ENCODE data around the gene CDCP1.
A peak's percentile ranks its signal among the peaks of the same experiment; 100 is the strongest.

Gene CDCP1

DNA sequence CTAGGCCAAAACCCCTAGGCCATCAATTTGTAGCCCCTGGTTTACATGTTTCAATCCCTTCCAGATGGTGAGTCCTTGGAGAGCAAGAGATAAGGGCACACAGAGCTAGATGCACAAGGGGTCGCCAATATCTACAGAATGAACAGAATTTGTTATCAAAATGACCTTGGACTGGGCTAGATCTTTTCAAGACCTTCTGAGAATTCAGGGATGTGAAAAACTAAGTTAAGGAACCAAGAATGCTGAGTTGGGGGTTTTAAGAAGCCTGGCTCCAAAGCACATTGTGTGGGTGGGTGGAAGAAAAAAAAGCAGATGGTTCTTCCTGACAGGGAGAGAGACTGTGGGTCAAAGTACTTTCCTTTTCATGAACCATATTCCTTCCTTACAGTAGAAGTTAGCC, 10.2 kb downstream of the CDCP1 start:
- no peak for DNase-seq

DNA sequence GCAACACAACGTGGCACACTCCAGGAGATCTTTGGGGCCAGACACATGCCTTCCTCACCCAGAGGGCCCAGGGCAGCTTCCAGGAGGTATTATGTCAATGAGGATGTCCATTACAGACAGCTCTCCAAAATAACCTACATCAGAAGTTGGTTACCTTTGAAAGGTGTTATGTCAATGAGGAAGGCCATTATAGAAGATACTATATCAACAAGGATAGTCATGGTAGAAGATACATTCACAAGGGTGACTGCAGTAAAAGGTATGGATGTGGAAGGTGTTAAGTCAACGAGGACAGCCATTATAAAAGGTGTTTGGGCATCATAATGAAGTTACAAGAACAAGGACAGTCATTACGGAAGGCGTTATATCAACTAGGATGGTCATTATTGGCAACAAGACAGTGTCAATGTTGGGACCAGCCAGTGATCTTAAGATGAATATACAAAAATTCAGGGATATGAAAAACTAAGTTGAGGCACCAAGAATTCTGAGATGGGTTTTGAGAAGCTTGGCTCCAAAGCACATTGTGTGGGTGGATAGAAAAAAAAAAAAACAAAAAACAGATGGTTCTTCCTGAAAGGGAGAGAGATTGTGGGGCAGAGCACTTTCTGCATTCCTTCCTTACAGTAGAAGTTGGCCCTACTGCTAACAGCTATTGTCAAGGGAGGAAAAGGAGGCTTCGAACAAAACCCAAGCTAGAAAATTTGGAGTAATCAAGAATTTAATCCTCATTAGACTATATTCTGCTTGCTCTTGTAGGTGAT, 11.2 kb downstream of the CDCP1 start:
- DNase-seq, result no peak

DNA sequence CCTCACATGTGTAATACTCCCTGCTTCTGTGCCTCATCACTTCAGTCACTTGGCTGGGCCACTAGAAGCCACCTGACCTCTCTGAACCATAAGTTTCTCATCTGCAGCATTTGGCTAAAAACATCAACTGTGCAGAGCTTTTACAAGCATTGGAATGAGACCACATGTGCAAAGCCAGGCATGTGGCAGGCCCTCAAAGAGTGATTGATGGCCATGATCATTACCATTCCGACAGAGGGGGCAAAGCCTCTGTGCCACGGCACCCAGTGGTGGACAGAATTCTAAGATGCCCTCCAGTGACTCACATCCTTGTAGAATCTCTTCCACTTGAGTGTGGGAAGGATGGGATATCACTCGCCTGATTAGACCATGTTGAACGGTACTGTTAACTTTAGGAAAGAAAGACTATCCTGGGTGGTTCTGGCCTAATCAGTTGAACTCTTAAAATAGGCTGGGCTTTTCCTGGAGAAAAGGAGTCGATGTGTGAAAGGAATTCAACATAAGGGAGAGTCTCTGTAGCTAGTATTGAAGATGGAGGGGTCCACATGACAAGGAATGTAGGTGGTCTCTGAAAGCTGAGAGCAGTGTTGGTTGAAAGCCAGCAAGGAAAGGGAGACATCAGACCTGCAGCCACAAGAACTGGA, 13.5 kb downstream of the CDCP1 start:
- no peak for DNase-seq

DNA sequence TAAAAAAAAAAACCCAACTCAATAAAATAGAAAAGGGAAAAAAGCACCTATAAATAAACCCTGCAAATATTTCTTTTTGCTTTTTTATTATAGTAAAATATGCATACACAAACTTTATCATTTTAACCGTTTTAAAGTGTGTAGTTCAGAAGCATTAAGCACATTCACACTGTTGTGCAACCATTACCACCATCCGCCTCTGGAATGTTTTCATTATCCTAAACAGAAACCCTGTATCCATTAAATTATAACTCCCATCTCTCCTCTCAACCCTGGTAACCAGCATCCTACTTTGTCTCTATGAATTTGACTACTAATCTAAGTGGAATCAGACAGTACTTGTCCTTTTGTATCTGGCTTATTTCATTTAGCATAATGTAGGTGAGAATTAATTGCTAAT, 15.0 kb downstream of the CDCP1 start:
- DNase-seq, result no peak

DNA sequence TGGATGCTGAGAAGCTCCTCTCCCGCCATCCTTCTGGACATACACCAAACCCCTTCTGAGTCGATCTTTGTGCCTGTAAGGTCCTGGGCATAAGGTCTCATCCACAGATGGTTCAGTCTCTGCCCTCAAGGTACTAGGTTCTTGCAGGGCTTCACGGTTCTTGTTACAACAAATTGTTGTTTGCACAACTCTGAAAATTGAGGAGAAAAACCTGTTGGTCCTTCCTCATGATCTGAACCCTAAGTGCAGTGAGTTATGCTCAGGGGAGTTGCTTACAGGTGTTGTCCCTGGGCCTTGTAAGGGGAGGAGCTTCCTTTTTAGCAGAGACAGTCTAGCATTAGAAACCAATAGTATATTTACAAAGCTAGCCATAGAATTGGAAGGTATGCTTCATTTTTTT, 15.7 kb downstream of the CDCP1 start:
- no peak for DNase-seq

DNA sequence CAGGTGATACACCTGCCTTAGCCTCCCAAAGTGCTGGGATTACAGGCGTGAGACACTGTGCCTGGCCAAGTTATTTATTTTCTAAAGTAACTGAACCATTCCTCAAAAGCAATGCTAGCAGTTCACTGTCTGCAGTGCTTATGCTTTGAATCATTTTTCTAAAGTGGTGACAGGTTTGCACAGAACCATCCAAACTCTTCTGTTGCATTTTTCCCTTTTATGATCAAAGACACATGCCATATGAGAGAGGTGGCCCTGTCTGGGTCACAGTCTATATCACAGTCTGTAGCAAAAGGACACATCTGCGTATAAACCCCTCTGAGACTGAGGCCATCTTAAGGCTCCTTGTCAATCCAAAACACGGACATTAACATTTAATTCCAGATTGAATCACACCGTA, 17.2 kb downstream of the CDCP1 start:
- no peak for DNase-seq

DNA sequence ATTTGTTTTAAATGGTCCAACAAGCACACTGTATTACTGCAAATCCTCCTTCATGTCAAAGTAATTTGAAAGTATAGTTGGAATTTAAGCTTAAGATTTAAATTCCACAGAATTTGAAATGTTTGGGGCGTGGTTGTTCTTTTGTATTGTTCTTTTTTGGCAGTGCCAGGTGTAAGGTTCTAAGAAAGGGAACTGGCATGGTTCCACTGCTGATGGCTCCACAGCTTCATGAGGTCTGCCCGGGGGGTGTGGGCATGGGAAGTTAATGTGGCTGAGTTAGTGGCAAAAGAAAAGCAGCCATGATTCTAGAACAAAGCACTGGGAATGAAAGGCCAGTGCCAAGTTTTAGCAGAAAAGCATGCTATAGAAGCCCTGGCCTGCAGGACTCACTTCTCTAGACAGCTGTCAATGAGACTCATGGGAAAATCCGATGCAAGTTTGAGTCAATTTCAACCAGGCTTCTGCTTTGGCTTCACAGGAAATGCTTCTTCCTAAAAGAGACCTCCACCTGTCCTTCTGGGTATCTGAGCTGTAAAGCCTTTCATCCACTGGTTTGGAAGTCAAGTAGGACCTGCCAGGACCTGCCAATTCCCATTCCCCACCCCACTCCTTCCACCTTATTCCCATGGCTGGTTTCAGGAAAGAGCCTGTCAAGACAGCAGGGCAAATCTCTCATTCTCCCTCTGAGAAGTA, 18.9 kb downstream of the CDCP1 start:
- no peak for DNase-seq

DNA sequence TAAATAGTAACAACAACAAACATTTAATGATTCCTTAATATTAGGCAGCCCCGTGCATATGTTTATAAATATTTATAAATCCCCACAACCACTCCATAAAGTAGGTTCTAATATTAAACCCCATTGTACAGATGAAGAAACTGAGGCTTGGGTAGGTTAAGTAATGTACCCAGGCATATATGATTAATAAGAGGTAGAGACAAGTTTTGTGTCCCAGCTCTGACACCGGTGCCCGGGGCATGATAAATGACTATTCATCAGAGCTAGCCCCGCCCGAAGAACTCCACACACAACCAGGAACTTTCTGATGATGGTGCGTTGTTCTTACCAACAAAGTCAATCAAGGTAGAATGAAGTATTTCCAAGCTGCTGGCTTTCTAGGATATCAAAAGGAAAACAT, 19.4 kb downstream of the CDCP1 start:
- no peak for DNase-seq

DNA sequence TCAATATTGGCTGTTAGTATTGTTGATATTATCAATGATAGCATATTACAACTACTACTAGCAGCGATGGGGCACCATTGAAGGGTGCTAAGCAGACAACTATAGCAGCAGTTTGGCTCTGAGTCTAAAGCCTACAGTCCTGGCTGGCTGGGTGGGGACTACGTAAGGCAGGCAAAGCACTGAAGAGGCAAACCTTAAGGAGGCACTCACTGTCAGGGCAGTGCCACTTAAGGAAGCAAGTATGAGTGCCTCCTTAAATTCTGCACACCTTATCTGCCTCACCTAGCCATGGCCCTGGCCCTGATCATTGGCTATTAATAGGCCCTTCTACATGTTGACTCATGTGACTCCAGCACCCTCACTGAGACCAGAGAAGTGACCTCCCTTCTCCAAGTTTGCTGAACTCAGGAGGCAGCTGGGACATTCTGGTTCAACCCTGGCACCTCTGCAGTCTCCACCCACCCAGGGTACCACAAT, 20.6 kb downstream of the CDCP1 start:
- no peak for DNase-seq

DNA sequence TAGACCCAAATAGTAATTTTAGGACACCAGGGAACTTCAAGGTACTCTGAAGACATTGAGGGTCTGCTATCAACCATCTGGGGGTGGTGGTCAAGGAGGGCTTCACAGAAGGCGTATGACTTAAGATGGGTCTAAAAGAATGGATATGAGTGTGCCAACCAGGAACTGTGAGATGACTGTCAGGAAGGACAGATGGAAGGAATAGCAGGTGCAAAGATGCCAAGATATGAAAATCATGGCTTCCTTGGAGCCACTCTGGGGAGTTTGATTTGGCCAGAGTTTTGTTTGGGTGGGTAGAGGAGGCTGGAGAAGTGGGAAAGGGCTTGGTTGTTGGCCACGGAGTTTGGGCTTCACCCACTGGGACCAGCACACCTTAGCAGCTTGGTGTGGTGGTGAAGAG, 21.2 kb downstream of the CDCP1 start:
- no peak for DNase-seq

DNA sequence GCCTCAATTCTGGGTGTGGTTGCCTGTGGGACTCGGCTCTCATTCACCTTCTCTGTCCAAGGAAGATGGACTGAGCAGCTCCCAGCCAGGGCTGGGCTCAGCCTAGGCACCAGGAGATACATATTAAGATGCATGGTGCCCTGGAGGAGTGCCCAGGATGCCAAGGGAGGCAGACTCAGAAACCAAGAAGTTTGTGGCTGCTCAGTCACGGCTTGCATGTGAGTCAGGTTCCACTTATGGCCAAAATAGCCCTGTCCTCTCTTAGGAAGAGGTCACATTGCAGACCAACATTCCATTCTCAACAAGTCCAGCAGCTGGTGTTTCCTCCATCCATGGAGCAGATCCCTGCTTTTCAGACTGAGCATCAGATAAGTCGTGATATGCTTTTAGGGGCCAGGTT, 21.8 kb downstream of the CDCP1 start:
- no peak for DNase-seq

DNA sequence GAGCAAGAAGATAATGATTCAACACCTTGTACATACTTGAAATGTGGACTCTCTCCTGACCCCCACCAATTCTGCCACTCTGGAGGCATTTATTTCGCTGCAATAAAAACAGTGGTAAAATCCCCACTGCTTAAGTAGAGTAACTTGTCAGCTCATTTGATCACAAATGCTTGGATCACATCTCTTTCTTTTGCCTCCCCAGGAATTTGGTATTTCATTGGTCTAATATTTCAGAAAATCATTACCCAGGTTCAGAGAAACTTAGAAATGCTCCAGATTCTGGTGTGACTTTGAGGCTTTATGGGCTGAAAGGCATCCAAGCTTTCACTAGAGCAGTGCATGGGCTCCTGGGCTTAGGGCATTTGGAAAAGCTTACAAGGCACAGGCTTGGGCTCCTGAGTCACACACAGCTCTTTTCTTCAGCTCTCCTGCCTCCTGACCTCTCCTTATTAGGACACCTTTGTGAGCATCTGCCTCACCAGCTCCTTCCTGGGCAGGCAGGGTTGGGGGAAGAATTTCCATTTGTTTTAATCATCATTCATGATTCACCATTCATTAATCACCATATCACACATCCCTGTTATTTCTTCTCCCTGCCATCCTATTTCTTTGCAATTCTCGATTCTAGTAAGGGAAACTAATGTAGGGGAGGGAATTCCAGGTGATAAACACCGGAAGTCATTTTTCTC, 22.5 kb downstream of the CDCP1 start:
- DNase-seq, result no peak

DNA sequence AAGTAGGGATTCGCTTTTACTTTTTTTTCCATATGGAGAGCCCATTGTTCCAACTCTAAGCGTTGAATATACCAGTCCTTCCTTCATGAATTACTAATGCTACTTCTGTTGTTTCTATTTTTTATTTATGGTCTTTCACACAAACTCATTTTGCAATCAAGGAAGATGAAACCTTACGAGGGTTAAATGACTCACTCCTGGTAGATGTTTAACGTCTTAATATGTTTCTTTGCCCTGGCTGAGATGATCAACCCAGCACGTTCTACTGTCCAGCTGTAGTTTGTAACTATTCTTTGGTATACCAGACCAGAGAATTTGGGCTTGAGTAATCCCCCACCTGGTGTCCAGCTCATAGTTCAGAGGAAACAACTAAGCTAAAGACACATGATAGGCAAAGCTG, 23.1 kb downstream of the CDCP1 start:
- DNase-seq, result no peak

DNA sequence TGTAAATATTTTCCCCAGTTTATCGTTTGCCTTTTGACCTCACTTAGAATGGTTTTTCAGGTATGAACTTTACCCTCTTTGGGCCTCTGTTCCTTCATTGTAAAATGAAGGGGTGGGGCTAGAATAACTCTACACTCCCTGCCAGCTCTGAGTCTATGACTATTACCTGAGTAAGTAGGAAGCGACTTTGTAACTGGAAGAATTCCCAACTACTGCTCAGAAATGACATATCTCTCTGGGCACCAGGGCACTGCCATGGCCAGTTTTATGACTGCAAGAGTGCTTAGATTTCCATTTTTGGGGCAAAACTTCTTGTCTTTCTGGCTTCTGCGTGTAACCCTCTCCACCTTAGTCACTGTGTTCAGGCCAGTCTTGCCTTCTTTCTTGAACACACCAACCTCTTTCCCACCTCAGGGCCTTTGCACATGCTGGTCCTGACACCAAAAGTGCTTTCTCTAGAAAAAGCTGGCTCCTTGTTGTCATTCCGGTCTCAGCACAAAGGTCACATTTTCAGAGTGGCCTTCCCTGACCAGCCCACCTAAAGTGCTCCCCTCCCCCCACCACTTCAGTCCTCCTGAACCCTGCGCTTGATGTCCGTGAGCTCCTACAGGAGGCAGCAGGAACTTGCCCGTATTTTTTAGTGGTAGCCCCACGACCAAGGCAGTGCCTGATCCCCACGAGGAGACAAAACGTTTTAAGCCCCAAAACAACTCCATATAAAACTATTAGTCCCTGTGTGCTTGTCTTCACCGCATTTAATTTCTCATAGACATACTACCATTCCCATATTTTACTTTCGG, 25.6 kb downstream of the CDCP1 start:
- no peak for DNase-seq

DNA sequence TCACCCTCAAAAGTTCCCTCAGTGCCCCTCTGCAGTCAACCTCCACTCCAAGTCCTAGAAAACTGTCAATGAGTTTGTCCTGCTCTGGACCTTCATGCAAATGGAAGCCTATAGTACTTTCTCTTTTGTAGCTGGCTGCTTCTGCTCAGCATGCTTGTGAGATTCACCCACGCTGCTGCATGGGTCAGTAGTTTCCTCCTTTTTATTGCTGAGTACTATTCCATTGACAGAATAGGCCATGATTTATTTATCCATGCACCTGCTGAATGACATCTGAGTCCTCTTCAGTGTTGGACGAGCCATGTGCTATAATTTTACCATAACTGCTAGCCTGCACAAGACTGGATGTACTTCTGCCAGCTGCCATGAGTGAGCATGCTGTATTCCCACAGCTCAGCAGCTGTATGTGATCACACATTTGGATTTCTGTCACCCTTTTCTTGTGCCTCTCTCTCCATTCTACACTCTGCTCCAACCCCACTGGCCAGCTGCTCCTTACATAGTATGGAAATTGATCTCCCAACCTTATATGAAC, 26.3 kb downstream of the CDCP1 start:
- DNase-seq, result no peak

DNA sequence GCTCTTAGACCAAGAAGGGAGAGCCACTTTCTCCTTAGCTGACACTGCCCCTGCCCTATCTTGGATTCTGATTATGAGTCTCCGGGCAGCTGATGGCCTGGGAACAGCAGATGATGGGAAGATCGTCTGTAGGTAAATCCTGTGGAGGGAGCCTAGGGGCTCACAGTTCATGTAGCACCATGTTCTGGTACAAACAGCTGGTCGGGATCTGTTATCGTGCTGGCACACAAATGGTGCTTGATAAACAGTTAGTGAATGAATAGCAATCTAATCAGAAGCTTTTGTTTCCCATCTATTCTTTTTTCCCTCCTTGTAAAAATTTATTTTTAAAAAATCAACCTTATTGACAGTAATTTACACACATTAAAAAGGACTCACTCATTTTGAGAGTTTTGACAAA, 26.8 kb downstream of the CDCP1 start:
- no peak for DNase-seq

DNA sequence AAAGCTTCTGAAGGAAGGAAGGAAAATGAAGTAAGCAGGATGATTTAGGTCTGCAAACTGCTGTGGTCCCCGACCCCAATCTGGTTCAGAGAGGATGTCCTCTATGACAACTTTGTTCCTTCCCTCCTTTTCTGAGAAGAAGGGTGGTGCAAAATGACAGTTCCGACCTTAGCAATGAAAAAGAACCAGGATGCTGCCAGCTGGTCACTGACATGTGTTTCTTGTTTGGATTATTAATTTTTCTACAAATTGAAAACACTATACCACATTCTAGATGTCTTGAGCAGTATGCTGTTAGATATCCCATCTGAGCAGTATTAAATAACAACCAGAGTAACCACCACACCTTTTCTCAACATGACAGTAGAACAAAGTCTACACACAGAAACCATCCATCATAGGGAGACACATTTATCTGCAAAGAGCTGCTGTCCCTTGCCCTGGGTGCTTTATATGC, 27.5 kb downstream of the CDCP1 start:
- DNase-seq, result no peak

DNA sequence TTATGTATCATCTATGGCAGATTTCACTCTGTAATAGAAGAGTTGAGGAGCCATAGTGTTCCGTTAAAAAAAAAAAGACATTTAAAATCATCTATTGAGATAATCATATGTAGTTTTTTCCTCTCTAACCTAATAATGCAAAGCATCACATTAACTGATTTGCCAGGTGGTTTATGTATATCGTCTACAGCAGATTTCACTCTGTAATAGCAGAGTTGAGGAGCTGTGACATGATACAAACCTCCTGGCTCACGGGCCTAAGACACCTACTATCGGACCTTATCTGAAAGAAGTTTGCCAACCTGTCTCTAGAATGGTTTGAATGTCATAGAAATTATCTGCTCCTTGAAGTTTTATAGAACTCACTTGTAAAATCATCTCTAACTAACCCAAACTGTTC, 29.8 kb downstream of the CDCP1 start:
- no peak for DNase-seq

DNA sequence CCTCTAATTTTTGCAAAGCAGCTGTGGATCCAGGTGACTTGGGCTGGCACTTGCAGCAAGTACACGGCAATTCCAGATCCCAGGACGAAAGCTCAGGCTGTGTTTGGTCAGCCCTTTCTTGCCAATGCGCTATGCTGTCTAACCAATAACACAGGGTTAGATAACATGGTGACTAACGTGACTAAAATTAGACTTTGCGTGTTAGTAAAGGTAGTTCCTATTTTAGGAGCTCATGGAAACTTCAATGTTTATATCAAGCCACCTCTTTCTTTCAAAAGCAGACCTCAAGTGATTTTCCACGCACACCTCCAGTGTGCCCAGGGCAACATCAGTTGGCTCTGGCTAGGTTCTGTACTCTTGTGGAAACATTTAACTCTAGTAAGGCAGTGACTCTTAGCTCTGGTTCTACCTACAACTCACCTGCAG, 32.5 kb downstream of the CDCP1 start:
- DNase-seq, result no peak

DNA sequence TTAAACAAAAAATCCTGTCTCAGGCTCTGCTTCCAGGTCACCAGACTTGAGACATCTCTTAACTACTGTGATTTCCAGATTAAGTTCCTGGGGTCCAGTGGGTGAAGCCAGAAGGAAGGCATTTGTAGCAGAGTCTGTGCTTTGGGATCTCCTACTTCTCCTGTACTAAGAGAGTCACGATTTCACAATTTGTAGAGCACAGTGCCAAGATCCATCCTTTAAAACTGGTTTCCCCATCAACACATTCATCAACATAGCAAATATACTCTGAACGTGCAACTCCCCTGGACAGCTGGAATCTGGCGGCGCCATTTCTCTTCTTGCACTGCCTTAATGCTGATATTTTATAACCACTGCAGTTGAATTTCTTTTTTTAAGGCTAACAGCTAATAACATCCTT, 33.2 kb downstream of the CDCP1 start:
- DNase-seq, result no peak

DNA sequence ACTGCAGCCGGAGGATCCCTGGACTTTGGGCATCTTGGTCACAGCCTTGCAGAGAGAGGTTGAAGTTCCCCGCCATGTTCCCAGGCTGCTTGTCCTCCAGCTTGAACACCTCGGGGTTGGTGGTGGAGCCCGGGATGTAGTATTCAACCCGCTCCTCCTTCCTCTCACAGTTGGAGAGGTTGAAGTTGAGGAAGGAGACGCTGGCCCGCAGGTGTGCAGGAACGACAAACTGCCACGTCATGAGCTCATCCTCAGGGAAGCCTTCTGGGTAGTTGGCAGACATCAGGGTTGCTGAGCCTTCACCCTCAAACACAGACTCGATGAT, 35.7 kb downstream of the CDCP1 start:
- DNase-seq, result no peak

DNA sequence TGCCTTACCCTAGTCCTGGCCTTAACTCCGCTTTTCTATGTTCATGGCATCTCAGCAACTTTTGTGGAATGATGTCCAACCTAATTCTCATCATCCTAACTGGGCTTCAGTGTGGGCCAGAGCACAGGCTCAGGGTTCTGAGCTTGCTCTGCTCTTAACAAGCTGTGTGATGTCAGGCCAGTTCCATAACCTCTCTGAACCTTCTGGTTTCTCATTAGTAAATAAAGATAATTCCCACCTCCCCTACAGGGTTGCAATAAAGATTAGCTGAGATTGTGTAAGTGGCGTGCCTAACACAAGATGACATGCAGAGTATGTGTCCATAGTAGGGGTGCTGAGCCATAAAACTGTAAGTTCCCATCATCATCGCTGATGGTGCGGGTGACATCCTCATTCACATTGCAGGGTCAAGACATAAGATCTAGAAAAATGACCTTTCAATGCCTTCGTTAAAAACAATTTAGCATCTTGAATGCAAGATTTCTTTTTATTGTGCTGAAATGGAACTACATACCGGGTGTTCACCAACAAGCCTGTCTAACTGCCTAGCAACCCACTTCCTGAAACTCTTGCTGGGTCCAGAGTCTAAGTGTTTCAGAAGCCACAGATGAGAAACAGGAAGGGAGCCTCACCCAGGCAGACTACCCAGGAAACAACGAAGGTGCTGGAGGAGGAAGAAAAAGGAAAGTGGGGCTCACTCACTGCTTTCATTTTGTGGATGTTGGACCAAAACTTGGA, 36.2 kb downstream of the CDCP1 start:
- peak; percentile 57 for DNase-seq

All from CD4-positive, alpha-beta T cell treated with Interleukin-10 for 1 hour (primary cell).